Measurements from ENCODE around the gene RHOF. TPM values are rescaled to one million over a fixed set of nuclear protein-coding genes. Genes with fewer than 3 reads are reported as not detected.

The RHOF gene, protein sequence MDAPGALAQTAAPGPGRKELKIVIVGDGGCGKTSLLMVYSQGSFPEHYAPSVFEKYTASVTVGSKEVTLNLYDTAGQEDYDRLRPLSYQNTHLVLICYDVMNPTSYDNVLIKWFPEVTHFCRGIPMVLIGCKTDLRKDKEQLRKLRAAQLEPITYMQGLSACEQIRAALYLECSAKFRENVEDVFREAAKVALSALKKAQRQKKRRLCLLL
- total RNA-seq (2014; rRNA removed; shearing (Covaris generic)): 16.1 and 19.1 TPM in 2 replicates

DNA sequence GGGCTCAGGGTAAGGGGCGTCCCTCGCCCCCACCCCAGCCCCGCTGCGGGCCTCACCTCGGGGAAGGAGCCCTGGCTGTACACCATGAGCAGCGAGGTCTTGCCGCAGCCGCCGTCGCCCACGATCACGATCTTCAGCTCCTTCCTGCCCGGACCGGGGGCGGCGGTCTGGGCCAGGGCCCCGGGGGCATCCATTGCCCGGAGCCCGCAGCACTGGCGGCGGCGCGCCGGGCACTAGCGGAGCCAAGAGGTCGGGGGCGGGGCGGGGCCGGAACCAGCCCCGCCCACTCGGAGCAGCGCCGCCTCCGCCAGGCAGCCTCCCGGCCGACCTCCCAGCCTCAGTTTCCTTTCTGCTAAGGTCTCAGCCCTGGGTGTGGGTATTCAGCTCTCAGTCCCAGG, at the start of gene RHOF:
Gene RHOF (minus strand): TSS at position 249 of the 398 bp plus-strand sequence. CDS start 55 bp downstream, at position 194.
- peak; percentile 54 for DNase-seq (ENCODE audit: low read depth)

DNA sequence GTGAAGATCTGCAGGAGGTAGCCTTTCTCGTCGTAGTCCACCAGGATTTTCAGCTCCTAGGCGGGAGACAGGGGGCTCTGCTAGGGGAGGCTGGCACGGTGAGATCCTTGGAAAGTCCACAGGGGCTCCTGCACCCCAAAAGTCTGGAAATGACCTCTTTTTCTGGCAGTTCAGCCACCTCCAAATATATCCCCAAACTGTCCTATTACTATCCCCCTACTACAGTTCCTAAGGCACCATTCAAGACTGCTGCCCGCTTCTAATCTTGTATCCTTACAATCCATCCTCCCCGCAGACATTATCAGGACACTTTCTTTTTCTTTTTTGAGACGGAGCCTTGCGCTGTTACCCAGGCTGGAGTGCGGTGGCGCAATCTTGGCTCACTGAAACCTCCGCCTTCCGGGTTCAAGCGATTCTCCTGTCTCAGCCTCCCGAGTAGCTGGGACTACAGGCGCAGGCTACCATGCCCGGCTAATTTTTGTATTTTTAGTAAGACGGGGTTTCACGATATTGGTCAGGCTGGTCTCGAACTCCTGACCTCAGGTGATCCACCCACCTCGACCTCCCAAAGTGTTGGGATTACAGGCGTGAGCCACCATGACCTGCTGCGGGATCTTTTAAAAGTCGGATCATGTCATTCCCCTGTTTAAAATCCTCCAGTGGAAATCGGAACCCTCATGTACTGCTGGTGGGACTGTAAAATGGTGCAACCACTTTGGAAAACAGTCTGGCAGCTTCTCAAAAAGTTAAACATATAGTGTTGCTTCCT, 46.7 kb upstream of the RHOF start:
- DNase-seq (ENCODE audit: low read depth): no peak

DNA sequence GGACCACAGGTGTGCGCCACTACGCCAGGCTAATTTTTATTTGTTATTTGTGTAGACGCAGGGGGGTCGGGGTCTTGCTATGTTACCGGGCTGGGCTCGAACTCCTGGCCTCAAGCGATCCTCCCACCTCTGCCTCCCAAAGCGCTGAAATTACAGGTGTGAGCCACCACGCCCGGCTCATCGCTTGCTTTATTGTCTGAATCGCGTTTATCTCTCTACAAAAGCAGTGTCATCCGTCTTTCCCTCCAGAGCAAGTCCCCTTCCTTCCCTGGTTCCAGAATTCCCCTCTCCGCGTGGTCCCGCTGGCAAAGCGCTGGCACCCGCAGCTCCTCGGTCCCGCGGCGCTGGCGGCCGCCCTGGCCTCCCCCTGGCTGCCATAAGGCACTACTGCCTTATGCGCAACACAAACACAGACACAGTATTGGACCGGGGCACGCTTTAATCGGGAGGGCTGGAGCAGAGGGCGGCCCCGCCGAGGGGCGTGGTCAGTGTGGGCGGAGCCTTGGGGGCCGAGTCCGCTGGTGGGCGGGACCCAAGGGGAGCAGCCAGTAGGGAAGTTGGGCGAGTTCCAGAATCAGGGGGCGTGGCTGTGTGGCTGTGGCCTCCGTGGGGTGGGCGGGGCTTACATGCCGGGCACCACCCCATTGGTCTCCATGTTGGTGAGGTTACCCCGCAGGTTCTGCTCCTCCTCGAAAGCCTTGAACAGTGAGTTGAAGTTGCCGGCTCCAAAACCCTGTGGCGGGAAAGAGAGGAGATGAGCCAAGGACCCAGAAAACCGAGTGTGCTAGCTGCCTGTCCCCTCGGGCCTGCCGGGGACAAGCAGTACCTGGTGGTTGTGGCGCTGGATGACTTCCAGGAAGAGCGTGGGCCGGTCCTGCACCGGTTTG, 45.9 kb upstream of the RHOF start:
- peak; percentile 99 for DNase-seq (ENCODE audit: low read depth)

DNA sequence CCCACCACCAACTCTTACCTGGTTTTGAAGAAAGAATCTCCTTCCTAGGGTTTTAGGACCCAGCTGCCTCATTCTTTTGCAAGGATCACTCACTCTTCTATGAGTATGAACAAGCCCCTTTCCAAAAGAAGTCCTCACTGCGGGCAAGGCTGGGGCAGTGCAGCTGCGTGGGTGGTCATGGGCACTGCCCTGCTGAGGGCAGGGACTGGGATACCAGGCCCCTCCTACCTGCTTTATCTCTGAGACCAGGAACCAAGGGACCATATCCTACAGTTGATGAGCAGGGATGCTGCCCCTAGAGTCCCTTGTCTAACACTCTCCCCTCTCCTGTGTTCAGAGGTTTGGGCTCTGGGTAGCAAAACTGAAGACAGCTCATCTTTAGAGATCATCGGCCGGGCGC, 44.6 kb upstream of the RHOF start:
- DNase-seq (ENCODE audit: low read depth): no peak

DNA sequence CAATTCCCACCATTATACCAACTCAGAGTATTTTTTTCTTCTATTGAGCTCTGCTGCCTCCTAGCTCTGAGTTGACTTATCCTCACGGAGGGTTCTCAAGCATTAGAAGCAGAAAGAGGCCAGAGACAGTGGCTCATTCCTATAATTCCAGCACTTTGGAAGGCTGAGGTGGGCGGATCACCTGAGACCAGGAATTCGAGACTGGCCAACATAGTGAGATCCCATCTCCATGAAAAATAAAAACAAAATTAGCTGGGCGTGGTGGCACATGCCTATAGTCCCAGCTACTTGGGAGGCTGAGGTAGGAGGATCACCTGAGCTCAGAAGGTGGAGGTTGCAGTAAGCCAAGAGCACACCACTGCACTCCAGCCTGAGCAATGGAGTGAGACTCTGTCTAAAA, 44.2 kb upstream of the RHOF start:
- no peak for DNase-seq (ENCODE audit: low read depth)

DNA sequence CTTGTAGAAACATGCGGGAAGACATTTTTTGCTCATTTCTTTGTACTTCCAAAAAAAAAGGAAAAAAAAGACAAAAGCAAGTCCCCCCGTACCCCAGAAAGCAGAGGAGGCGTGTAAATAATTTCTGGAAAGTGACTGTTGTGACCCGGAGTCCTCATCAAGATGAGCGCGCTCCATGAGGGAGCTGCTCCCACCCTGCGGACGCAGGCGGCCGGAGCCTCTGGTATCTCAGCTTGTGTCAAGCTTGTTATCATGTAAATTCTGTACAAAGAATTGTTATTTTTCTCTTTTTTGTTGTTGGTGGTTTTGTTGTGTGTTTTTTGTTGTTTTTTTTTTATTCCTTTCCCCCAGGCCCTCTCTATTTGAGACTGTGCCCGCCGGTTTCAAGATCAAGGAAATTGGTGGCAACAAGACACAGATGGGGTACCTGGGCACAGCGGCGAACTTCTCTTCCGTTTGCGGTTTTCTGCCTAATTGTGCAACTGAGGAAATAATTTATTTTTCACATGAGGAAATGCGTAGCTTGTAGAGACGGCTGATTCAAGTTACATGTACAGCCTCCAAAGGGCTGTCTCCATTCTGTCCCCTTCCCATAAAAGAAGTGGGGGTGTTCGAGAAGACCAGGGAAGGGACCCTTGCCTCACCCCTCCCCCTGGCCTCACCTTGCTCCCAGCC, 38.2 kb upstream of the RHOF start:
- no peak for DNase-seq (ENCODE audit: low read depth)

DNA sequence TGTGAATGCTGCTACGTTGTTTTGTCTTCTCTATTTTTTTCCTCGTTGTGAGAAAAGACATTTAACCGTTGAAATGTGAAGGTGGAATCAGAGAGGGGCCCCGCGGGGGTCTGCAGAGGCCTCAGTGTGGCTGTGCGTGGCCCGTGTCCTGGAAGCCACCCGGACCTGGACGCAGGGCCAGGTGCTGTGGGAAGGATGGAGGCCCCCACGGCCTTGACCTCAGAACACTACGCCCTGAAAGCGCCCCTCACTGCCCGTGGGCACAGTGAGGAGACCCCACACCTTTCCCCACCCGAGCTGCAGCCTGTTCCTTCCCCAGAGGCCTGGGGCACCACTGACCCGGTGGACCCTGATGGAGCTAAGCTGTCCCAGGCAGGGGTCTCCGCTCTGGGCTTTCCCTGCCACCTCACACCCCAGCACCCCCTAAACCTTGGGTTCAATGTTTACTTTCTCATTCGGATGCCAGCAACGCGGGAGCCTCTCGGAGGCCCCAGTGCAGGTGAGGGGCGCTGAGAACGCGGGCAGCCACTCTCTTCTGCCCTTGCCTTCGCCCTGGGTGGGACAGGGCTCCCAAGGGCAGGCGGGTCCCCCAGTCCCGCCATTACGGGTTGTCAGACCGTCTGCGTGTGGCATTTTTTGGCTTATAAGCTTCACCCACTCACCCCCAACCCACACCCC, 37.2 kb upstream of the RHOF start:
- DNase-seq (ENCODE audit: low read depth): no peak

DNA sequence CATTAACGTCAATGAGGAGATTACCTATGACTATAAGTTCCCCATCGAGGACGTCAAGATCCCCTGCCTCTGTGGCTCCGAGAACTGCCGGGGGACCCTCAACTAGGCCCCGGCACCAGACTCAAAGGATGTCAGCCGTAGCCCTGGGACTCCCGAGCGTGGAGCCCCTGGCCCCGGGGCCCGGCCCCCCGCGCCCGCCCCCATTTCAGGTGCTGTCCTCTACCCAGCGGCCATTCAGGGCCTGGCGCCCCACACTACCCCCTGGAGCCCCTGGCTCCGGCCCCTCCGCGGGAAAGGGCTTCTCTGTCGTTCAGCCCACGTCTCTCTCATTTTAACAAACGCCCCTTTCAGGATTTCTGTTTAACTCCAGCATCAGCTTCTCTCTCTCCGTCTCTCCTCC, 36.6 kb upstream of the RHOF start:
- no peak for DNase-seq (ENCODE audit: low read depth)

DNA sequence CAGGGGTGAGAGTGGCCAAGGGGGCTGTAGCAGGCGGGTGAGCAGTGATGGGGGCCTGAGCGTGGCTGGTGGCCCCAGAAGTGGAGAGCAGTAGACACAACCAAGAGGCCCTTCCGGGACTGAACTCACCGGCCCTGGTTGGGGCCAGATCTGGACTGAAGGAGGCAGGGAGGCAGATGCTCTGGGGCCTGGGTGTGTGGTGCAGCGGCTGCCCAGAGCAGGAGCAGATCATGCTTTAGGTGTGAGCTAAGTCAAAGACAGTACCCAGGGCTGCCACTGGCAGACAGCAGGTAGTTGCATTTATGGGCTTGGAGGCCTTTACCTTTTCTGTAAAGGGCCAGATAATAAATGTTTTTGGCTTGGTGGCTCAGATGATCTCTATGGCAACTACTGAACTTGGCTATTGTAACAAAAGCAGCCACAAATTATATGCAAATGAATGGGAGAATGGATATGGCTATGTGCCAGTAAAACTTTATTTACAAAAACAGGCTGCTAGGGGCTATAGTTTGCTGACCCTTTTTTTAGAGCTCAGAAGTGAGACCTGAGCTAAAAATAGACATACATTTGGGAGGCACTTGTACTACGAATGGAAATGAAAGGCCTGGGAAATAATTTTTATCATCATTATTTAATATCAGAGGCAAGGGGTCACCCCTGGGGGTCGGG, 35.9 kb upstream of the RHOF start:
- no peak for DNase-seq (ENCODE audit: low read depth)

DNA sequence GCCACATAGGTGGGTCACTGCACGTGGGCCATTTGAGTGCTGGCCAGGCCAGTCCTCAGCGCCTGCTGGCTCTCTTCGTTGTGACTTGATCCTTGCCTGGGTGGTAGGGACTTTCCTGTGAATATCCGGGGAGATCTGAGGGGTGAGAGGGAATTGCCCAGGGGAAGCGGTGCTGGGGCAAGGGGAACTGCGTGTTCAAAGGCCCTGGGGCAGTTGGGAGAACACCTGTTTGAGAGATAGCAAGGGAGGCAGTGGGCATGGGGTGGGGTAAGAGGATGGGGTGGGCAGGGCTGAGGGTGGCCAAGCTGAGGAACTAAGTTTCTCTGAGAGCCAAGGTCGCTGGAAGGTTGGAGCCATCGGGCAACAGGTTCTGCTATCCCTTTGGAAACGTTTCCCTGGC, 35.3 kb upstream of the RHOF start:
- no peak for DNase-seq (ENCODE audit: low read depth)

DNA sequence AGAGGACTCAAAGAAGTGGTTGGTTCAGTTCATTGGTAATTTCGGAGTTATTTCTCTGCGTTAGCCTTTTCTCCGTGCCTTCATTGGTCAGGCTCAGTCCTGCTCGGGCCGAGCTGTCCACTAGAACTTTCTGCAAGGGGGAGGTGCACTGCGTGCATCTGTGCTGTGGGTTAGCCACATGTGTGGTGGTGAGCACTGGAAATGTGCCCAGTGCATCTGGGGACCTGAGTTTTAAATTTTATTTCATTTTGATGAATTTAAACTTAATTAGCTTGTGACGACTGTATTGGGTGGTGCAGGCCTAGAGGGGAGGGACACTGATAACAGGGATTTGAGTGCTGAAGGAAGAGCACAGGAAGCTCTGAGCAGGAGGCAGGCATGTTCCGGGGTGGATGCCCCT, 34.8 kb upstream of the RHOF start:
- DNase-seq (ENCODE audit: low read depth): no peak

DNA sequence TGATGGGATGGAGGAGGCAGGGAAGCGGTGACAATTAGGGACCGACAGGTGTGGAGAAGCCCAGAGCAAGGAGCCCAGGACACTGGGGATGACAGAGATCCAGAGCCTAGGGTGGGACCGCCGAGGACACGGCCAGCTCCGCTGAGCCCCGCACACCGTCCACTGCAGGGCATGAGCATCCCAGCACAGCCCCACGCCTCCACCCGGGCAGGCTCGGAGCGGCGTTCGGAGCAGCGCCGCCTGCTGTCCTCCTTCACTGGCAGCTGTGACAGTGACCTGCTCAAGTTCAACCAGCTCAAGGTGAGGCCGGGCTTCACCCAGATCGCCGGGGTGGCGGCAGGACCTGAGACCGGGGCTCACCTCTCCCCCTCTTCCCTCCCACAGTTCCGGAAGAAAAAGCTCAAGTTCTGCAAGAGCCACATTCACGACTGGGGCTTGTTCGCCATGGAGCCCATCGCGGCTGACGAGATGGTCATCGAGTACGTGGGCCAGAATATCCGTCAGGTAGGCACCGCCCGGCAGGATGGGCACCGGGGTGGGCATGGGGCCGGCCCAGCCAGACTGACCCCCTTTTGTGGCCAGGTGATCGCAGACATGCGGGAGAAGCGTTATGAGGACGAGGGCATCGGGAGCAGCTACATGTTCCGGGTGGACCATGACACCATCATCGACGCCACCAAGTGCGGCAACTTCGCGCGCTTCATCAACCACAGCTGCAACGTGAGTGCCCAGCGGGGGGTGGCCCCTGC, 34.0 kb upstream of the RHOF start:
- no peak for DNase-seq (ENCODE audit: low read depth)

DNA sequence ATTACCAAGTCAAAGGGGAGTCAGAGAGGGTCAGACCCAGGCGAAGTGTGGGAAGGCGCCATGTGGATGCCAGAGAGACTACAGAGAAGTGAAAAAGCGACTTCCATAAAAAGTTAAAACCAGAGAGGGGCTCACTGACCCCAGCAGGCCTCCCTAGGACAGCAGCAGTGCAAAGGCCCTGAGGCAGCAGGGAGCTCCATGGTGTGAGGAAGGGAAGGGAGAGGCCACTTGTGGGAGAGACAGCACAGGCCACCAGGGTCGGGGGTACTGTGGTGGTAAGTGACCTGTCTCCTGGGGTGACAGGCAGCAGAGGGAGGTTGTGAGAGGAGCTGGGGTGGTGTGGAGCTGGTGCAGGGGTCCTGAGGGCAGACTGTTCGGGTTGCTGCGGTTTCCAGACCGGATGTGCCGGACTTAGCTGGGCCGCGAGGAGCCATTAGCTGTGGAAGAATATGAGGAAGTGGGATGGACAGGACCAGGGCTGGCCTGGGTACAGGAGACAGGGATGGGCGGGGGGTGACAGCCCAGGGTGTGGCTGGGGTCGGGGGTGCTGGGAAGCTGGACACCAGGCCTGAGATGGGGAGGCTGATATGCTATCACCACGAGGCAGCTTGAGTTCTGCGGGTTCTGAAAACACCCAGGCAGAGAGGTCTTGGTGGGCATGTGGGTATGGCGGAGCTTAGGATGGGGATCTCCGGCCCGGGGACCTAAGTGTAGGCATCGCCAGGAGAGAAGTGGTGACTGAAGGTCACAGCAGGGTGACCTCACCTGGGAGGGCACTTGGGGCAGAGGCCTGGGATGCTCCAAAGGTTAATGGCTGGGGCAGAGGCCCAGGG, 33.0 kb upstream of the RHOF start:
- DNase-seq (ENCODE audit: low read depth): no peak

DNA sequence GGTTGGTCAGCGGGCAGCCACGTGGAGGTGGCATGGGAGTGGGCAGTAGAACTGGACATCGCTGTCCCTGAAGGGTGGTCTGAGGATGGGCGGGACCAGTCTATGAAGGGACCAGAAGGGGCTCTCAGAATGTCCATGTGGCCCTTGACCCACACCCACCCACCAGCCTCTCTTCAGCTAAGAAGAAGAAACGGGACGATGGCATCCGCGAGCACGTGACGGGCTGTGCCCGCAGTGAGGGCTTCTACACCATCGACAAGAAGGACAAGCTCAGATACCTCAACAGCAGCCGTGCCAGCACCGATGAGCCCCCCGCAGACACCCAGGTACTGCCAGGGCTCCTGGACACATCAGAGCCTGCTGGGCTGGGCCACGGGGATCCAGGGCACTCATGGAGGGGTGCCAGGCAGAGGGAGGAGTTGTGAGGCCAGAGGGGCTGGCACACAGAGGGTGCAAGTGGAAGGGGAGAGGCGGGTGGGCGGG, 31.6 kb upstream of the RHOF start:
- no peak for DNase-seq (ENCODE audit: low read depth)

DNA sequence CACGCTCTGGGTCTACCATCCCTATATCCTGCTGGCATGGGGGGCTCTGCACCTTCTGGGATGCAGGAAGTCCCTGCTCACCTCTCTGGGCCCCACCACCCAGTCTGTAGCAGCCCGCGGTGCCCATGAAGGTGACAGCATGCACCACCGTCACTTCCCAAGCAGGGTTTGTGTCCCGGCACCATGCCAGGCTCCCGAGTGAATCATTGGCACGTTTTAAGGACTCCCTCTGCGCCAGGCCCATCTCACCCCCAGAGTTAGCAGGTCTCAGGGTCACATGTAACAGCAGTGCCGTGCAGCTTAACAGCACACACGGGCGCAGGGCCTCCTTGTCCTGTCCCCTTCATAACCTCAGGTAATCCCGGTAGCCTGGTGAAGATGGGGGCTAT, 30.2 kb upstream of the RHOF start:
- DNase-seq (ENCODE audit: low read depth): no peak

DNA sequence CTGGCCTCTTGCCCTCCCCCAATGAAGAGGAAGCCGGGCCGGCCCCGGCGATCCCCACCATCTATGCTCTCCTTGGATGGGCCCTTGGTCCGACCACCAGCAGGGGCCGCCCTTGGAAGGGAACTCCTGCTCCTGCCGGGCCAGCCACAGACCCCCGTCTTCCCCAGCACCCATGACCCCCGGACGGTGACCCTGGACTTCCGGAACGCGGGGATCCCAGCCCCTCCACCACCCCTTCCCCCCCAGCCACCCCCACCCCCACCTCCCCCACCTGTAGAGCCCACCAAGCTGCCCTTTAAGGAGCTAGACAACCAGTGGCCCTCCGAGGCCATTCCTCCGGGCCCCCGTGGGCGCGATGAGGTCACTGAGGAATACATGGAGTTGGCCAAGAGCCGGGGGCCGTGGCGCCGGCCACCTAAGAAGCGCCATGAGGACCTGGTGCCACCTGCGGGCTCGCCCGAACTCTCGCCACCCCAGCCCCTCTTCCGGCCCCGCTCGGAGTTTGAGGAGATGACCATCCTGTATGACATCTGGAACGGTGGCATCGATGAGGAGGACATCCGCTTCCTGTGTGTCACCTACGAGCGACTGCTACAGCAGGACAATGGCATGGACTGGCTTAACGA, 29.7 kb upstream of the RHOF start:
- no peak for DNase-seq (ENCODE audit: low read depth)

DNA sequence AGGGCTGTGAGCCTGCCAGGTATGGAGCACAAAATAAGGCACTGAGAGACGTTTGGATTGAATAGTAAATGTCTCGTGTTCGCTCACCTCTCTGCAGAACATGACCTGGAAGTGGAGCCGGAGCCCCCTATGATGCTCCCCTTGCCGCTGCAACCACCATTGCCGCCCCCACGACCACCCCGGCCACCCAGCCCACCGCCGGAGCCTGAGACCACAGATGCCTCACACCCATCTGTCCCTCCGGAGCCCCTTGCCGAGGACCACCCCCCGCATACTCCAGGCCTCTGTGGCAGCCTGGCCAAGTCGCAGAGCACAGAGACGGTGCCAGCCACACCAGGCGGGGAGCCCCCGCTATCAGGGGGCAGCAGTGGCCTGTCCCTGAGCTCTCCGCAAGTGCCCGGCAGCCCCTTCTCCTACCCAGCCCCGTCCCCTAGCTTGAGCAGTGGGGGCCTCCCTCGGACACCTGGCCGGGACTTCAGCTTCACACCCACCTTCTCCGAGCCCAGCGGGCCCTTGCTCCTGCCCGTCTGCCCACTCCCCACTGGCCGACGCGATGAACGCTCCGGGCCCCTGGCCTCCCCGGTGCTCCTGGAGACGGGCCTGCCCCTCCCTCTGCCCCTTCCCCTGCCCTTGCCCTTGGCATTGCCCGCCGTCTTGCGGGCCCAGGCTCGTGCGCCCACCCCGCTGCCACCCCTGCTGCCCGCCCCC, 29.1 kb upstream of the RHOF start:
- no peak for DNase-seq (ENCODE audit: low read depth)

DNA sequence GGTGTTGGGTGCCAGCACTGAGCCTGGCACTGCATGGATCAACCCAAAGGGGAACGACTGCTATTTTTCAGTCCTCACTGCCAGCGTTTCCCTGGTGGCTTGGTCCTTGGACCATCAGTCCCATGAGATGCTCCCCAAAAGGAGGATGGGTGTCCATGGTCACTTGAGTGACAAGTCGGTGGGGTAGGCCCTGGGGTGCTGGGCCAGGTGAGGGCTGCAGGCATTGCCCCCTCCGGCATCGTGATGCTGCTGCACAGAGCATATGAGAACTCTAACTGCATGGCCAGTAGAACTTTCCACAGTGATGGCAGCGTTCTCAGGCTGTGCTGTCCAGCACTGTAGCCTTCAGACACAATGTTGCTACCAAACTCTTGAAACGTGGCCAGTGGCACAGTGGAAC, 26.6 kb upstream of the RHOF start:
- DNase-seq (ENCODE audit: low read depth): no peak

Measured in Daoy (cell line).